ENCODE data around the gene MX2.
"Not testable (repeated sequence)": the region's sequence is repeated elsewhere in the genome, so short reads cannot be mapped to it uniquely, and the experiment has no call there.

MX2 gene

DNA sequence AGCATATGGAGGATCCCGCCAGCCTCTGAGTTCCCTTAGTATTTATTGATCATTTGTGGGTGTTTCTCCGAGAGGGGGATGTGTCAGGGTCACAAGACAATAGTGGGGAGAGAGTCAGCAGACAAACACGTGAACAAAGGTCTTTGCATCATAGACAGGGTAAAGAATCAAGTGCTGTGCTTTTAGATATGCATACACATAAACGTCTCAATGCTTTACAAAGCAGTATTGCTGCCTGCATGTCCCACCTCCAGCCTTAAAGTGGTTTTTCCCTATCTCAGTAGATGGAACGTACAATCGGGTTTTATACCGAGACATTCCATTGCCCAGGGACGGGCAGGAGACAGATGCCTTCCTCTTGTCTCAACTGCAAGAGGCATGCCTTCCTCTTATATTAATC, 59.2 kb downstream of the MX2 start:
- not testable (repeated sequence) for DNase-seq

GRCh38 chr21:41422546-41423304, 60.9 kb downstream of the MX2 start:
- no peak for DNase-seq

DNA sequence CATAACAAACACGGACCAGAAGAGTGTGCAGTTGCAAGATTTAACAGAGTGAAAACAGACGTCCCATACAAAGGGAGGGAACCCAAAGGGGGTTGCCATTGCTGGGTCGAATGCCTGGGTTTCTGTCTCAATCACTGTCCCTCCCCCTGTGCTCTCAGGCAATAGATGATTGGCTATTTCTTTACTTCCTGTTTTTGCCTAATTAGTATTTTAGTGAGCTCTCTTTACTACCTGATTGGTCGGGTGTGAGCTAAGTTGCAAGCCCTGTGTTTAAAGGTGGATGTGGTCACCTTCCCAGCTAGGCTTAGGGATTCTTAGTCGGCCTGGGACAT, 61.4 kb downstream of the MX2 start:
- not testable (repeated sequence) for DNase-seq

DNA sequence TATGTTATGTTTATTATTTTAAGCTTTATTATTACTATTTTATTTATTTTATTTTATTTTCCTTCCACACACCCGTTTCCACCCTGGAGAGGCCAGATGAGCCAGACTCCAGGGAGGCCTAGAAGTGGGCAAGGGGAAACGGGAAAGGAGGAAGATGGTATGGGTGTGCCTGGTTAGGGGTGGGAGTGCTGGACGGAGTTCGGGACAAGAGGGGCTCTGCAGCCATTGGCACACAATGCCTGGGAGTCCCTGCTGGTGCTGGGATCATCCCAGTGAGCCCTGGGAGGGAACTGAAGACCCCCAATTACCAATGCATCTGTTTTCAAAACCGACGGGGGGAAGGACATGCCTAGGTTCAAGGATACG, 63.7 kb downstream of the MX2 start:
- no peak for DNase-seq

GRCh38 chr21:41425954-41426675, 64.3 kb downstream of the MX2 start, which contains the start of gene MX1:
Gene MX1 (plus strand): TSS chr21:41426239. CDS start chr21:41432071, 5,832 bp downstream.
- peak; percentile 36 for DNase-seq

DNA sequence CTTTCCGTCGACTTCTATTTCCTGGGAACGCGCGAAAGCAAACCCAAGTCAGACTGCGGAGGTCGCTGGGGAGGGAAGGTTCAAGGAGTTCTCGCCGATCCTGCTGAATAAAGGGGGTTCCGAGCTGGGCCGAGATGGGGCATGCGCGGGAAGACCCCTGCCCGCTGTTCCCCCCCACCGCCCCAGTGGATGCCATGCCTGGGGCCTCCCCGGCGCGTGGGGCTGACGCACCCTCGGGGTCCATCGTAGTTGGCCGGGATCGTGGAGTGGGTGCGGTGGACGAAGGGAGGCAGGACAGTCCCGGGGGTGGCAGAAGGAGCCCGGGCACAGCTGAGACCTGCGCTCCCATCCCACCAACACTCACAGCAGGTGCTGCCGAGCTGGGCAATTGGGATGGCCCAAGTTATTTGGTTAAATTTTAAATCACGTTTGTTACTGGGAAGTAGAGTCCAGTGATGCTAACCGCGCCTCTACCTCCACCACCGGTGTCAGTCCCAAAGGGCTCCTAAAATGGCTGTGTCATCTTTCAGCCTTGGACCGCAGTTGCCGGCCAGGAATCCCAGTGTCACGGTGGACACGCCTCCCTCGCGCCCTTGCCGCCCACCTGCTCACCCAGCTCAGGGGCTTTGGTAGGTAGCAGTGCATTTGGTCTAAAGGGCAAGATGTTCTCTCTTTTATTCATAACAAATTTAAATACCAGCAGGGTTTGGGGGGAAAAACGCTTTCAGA, 65.0 kb downstream of the MX2 start:
- DNase-seq: no peak

DNA sequence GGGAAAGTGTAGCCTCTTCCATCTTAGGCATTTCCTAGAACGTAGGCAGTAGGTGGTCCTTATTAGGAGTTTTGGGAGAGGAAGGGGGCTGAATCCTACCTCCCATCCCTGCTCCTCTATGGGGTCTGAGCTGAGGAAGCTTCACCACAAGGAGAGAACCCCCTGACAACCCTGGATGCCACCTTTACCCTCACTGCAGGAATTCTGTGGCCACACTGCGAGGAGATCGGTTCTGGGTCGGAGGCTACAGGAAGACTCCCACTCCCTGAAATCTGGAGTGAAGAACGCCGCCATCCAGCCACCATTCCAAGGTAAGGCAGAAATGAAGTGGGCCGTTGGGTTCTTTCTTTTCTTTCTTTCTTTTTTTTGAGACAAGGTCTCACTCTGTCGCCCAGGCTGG, 65.7 kb downstream of the MX2 start:
- DNase-seq: no peak

- no peak for DNase-seq
Measured at GRCh38 chr21:41428311-41428710, 66.5 kb downstream of the MX2 start.

- no peak for DNase-seq
Measured at GRCh38 chr21:41428847-41429246, 67.0 kb downstream of the MX2 start.

GRCh38 chr21:41429305-41429704, 67.5 kb downstream of the MX2 start:
- no peak for DNase-seq

DNA sequence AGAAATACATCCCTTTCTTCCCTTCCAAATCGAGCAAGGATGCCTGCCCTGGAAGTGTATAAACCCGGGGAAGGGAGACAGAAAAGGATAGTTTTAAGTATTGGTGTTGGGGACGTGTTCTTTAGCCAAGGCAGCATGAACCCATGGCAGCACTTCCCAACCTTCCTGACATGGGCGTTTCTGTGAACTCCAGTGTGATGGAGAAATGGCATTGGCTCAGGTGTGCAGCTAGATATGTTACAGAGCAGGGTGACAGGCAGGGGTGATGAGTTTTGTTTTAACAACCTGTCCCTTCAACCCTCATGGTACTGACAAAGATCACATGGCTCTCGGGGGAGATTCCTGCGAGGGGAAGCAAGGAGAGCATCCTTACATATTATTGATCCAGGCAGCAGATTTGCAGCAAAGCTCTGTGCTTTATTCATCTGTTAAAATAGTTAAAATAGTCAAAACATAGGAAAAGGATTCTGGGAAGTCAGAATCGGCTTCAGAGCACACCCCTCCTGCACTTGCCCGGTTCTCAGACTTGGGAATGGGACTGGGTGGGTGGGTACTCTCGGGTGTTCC, 68.2 kb downstream of the MX2 start:
- DNase-seq: no peak

- no peak for DNase-seq
Measured at GRCh38 chr21:41431788-41432548, 70.1 kb downstream of the MX2 start.

DNA sequence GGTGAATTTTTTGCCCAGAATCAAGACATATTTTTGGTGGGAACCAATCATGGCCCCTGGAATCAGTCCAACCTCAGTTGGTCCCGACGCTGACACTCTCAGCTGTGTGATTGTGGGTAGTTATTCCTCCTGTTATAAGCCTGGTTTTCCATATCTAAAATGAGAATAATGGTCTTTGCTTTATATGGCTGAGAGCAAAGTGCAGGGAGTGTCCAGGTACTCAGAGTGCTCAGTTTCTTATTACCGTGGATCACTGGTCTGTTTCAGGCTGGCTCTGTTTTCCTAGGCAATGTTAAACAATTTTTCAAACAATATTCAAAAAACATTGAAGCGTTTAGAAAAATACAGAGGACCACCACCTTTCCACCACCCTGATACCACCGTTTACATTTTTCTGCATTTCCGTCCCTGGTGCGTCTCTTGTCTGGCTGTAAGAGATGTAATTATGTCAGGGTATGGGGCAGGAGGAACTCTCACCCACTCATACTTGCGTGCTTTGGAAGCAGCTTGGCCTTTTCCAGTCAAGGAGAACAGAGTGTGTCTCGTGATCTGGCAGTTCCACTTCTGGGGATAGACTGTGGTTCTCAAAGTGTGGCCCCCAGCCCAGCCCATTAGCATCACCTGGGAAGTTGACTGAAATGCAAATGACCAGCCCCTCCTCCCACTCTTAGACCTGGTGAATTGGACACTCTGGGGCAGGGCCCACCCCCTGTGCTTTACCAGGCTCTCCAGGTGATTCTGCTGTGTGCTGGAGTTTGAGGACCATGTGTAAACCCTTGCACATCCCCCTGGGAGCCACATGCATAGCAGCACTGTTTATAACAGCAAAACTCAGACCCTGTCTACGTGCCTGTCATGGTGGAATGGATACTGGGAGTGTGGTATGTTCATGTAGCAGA, 71.0 kb downstream of the MX2 start:
- no peak for DNase-seq

DNA sequence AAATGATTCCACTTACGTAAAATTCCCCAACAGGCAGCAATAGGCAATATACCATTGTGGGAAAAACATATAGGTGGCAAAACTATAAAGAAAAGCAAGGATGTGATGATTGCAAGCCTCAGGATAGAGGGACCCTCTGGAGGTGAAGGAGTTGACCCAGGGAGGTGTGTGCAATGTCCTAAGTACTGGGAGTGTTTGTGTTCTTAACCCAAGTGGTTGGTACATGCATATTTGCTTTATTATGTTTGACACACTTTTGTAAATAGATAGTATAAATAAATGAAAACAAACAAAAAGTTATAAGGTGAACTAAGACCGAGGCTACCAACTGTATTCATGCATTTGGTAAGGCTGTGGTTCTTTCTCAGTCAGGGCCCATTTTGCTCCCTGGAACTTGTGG, 71.7 kb downstream of the MX2 start:
- DNase-seq: no peak

DNA sequence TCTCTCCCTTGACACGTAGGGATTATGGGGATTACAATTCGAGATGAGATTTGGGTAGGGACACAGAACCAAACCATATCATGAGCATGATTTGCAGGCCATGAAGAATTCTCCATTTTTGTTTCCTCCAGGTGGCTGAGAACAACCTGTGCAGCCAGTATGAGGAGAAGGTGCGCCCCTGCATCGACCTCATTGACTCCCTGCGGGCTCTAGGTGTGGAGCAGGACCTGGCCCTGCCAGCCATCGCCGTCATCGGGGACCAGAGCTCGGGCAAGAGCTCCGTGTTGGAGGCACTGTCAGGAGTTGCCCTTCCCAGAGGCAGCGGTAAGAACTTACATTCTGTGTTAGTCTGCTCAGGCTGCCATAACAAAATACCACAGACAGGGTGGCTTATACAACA, 73.9 kb downstream of the MX2 start:
- no peak for DNase-seq

GRCh38 chr21:41437729-41438128, 75.9 kb downstream of the MX2 start:
- DNase-seq: no peak

GRCh38 chr21:41438425-41439113, 76.7 kb downstream of the MX2 start:
- DNase-seq: no peak

DNA sequence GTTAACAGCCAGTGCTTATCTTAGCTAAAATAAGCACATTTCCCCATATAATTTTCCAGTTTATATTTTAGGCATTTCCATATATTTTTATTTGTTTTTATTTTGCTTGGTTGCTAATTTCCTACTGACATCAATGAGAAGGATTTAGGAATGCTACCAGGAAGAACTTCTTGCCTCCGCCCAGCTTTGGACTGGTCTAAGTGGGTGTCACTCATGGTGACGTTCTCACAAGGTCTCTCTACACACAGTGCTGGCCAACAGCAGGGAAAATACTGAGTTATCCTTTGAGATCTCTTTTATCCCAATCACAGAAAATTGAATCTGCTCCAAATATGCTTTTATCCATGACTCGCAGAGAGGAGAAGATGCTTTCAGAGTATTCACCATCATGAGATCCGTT, 77.4 kb downstream of the MX2 start:
- DNase-seq: no peak

DNA sequence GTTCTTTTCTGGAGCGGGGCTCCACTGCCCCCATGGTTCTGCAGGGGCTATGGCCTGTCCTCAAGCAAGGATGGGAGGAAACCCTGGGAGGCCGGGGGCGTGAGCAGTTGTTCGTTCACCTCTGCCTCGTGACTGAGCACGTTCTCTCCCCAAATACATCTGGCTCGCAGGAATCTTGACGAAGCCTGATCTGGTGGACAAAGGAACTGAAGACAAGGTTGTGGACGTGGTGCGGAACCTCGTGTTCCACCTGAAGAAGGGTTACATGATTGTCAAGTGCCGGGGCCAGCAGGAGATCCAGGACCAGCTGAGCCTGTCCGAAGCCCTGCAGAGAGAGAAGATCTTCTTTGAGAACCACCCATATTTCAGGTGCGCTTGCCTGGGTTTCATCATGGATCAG, 79.7 kb downstream of the MX2 start:
- DNase-seq: no peak

DNA sequence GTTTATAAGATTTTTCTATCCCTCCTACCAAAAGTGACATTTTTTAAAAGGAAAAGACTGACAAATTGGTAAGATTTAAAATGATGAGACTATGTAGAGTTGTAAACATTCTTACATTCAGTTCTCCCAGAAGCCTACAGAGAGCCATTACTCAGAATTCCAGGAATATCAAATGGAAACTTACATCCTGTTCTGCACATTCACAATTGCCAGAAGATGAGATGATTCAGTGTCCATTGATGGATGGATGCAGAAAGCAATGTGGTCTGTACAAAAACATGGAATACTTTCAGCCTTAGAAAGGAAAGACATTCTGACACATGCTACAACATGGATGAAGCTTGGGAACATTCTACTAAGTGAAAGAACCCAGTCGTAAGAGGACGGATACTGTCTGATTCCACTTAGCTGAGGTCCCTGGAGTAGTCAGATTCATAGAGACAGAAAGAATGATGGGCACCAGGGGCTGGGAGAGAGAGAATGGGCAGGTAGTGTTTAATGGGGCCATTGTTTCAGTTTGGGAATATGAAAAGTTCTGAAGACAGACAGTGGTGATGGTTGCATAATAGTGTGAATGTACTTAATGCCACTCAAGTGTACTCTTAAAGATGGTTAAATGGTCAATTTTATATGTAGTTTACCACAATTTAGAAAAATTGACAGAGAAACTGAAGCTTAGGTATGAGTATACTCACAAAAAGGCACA, 80.8 kb downstream of the MX2 start:
- no peak for DNase-seq

- DNase-seq: no peak
Measured at GRCh38 chr21:41443562-41443961, 81.7 kb downstream of the MX2 start.
